H1 (cell line): Measurements from ENCODE around the gene IFNL4. TPM values are rescaled to one million over a fixed set of nuclear protein-coding genes. Genes with fewer than 3 reads are reported as not detected.
A peak's percentile ranks its signal among the peaks of the same experiment; 100 is the strongest.

ENCODE experiments used
- CTCF ChIA-PET: fragments of 300-600 bp; sonication (Branson Sonifier 250); formaldehyde crosslinking; loops from one replicate; lab custom pipeline; 2021; ENCODE audit not compliant: partially characterized antibody; lab: Charles Lee
- POLR2A ChIA-PET: fragments of 300-600 bp; sonication (Branson Sonifier 250); formaldehyde crosslinking; loops from one replicate; lab custom pipeline; 2021; ENCODE audit warnings: inconsistent platforms; ENCODE audit not compliant: partially characterized antibody; lab: Charles Lee
- DNase-seq, 2 experiments: peaks; one replicate each; pipeline versions ENCODE4 v3.0.0 to v3.0.0-alpha.2; 2010 to 2022; ENCODE audit warnings: low spot score in 2 of 2, low read depth in 1 of 2, mixed read lengths in 1 of 2
- FAIRE-seq: peaks from 2 replicates; lab custom pipeline; 2011; peaks lifted over from hg19 to GRCh38; lab: Jason Lieb, UNC
- H2AFZ ChIP-seq: 2 replicates; pipeline ENCODE4 v1.8.1; 2012; ENCODE audit warnings: low read length, inconsistent platforms
- H2AK5ac ChIP-seq: 2 replicates; pipeline ENCODE4 v1.6.1; 2013; ENCODE audit warnings: low read depth, low read length
- H2BK120ac ChIP-seq: replicated peaks from 2 replicates; pipeline ENCODE3; 2013; ENCODE audit warnings: low read depth, low read length, inconsistent platforms
- H2BK12ac ChIP-seq: 2 replicates; pipeline ENCODE4 v1.6.1; 2013; ENCODE audit warnings: low read depth, low read length
- H2BK15ac ChIP-seq: 2 replicates; pipeline ENCODE4 v1.6.1; 2013; ENCODE audit warnings: low read length
- H2BK20ac ChIP-seq: 2 replicates; pipeline ENCODE4 v1.6.1; 2013; ENCODE audit warnings: low read length
- H2BK5ac ChIP-seq: 2 replicates; pipeline ENCODE4 v1.6.1; 2013; ENCODE audit warnings: low read depth, low read length
- H3K14ac ChIP-seq: 2 replicates; pipeline ENCODE4 v1.6.1; 2013; ENCODE audit warnings: inconsistent platforms; ENCODE audit not compliant: insufficient read length
- H3K18ac ChIP-seq: 2 replicates; pipeline ENCODE4 v1.6.1; 2013; ENCODE audit warnings: low read length; ENCODE audit errors: extremely low read depth
- H3K23ac ChIP-seq: 2 replicates; pipeline ENCODE4 v1.6.1; 2013; ENCODE audit warnings: inconsistent platforms; ENCODE audit not compliant: insufficient read length
- H3K23me2 ChIP-seq: 2 replicates; pipeline ENCODE4 v1.6.1; 2013; ENCODE audit warnings: low read depth, low read length
- H3K27ac ChIP-seq: 2 replicates; pipeline ENCODE4 v1.6.1; 2011; ENCODE audit warnings: low read depth, low read length, inconsistent platforms
- H3K27me3 ChIP-seq, 4 experiments: replicated peaks in 1 of 4; 1 replicate in 1 of 4; 2 replicates in 3 of 4; pipeline versions ENCODE4 v1.6.1 to v1.8.1; 2011 to 2013; ENCODE audit warnings: low read length in 3 of 4, mild to moderate bottlenecking in 3 of 4, inconsistent platforms in 2 of 4, mixed read lengths in 2 of 4, moderate library complexity in 1 of 4; ENCODE audit not compliant: control insufficient read depth in 3 of 4, insufficient read depth in 3 of 4; ENCODE audit errors: extremely low read depth in 1 of 4
- H3K36me3 ChIP-seq, 4 experiments: 2 replicates each; pipeline versions ENCODE4 v1.6.1 to v1.8.1; 2011 to 2013; ENCODE audit warnings: mild to moderate bottlenecking in 4 of 4, low read length in 3 of 4, moderate library complexity in 2 of 4, control low read depth in 1 of 4, inconsistent platforms in 1 of 4; ENCODE audit not compliant: insufficient read depth in 4 of 4, control insufficient read depth in 2 of 4
- H3K4ac ChIP-seq: replicated peaks from 2 replicates; pipeline ENCODE3; 2013; ENCODE audit warnings: low read length, low read depth, mixed read lengths, inconsistent platforms; ENCODE audit not compliant: insufficient read length
- H3K4me1 ChIP-seq, 4 experiments: replicated peaks in 1 of 4; 1 replicate in 1 of 4; 2 replicates in 3 of 4; pipeline versions ENCODE4 v1.6.1 to v1.8.1; 2011 to 2013; ENCODE audit warnings: low read length in 3 of 4, inconsistent platforms in 2 of 4, mixed read lengths in 1 of 4; ENCODE audit not compliant: insufficient read depth in 4 of 4, control insufficient read depth in 3 of 4
- H3K4me2 ChIP-seq, 2 experiments: 2 replicates each; pipeline versions ENCODE4 v1.6.1 to v1.8.1; 2011 to 2013; ENCODE audit warnings: low read depth in 2 of 2, low read length in 2 of 2, control low read depth in 1 of 2, inconsistent platforms in 1 of 2, mild to moderate bottlenecking in 1 of 2; ENCODE audit not compliant: insufficient read depth in 1 of 2
- H3K4me3 ChIP-seq, 4 experiments: fragments of 200-600, 300-600 bp in 1 of 4; sonication (generic), shearing (Covaris generic), sonication (Bioruptor Twin) in 1 of 4; 2 replicates each; pipeline versions ENCODE4 v1.5.1 to v1.8.1; 2011 to 2016; ENCODE audit warnings: low read length in 4 of 4, low read depth in 3 of 4, control low read depth in 2 of 4, inconsistent platforms in 2 of 4, mild to moderate bottlenecking in 2 of 4, mixed read lengths in 1 of 4, moderate library complexity in 1 of 4; ENCODE audit not compliant: insufficient read depth in 2 of 4; ENCODE audit errors: extremely low read depth in 1 of 4
- H3K56ac ChIP-seq: replicated peaks from 2 replicates; pipeline ENCODE3; 2013; ENCODE audit warnings: low read depth, mild to moderate bottlenecking, mixed read lengths, low read length, inconsistent platforms; ENCODE audit not compliant: insufficient read length
- H3K79me1 ChIP-seq: 2 replicates; pipeline ENCODE4 v1.6.1; 2013; ENCODE audit warnings: low read depth, low read length, control low read depth
- H3K79me2 ChIP-seq, 2 experiments: 2 replicates each; pipeline versions ENCODE4 v1.6.1 to v1.8.1; 2012 to 2013; ENCODE audit warnings: low read length in 2 of 2, mild to moderate bottlenecking in 2 of 2, inconsistent platforms in 1 of 2; ENCODE audit not compliant: insufficient read depth in 2 of 2, control insufficient read depth in 1 of 2
- H3K9ac ChIP-seq, 4 experiments: replicated peaks in 1 of 4; 1 replicate in 1 of 4; 2 replicates in 3 of 4; pipeline versions ENCODE4 v1.6.1 to v1.8.1; 2011 to 2013; ENCODE audit warnings: low read depth in 3 of 4, low read length in 3 of 4, control low read depth in 2 of 4, mild to moderate bottlenecking in 2 of 4, moderate library complexity in 2 of 4, inconsistent platforms in 1 of 4; ENCODE audit errors: extremely low read depth in 1 of 4
- H3K9me3 ChIP-seq, 2 experiments: 2 replicates each; pipeline versions ENCODE4 v1.6.1 to v1.8.1; 2012 to 2013; ENCODE audit warnings: mild to moderate bottlenecking in 2 of 2, moderate library complexity in 2 of 2, control low read depth in 1 of 2, inconsistent platforms in 1 of 2, low read depth in 1 of 2, low read length in 1 of 2, mixed read lengths in 1 of 2; ENCODE audit not compliant: insufficient read depth in 2 of 2
- H4K20me1 ChIP-seq, 2 experiments: replicated peaks in 1 of 2; 2 replicates each; pipeline versions ENCODE3 to v1.8.1; 2011 to 2013; ENCODE audit warnings: inconsistent platforms in 2 of 2, low read length in 2 of 2, mild to moderate bottlenecking in 1 of 2; ENCODE audit not compliant: insufficient read depth in 2 of 2, control insufficient read depth in 1 of 2
- H4K5ac ChIP-seq: 2 replicates; pipeline ENCODE4 v1.6.1; 2013; ENCODE audit warnings: low read length, low read depth, mixed read lengths, inconsistent platforms; ENCODE audit not compliant: insufficient read length
- H4K8ac ChIP-seq: 2 replicates; pipeline ENCODE4 v1.8.0; 2013; ENCODE audit warnings: mild to moderate bottlenecking, moderate library complexity, low read length, inconsistent platforms; ENCODE audit not compliant: insufficient read depth; ENCODE audit errors: extremely low read depth
- H4K91ac ChIP-seq: replicated peaks from 2 replicates; pipeline ENCODE3; 2013; ENCODE audit warnings: low read length, mixed read lengths, inconsistent platforms; ENCODE audit not compliant: insufficient read length
- CBX8 ChIP-seq: fragments of 300-800, 300-1000 bp; sonication (generic); IDR thresholded peaks from 2 replicates; pipeline ENCODE4 v1.7.1; 2016; ENCODE audit warnings: low read depth, low read length, borderline replicate concordance
- CREB1 ChIP-seq: IDR thresholded peaks from 2 replicates; pipeline ENCODE4 v1.6.1; 2012; ENCODE audit warnings: inconsistent platforms
- GTF2F1 ChIP-seq: IDR thresholded peaks from 2 replicates; pipeline ENCODE4 v1.6.1; 2012; ENCODE audit warnings: low read depth, low read length, improper control_type of control experiment, borderline replicate concordance
- KDM5A ChIP-seq: fragments of 200-600 bp; IDR thresholded peaks from 2 replicates; pipeline ENCODE4 v1.7.1; 2012; ENCODE audit warnings: mild to moderate bottlenecking, low read length, inconsistent platforms, mixed read lengths
- MAFK ChIP-seq: IDR thresholded peaks from 2 replicates; pipeline ENCODE4 v1.6.1; 2012; ENCODE audit warnings: low read depth, mild to moderate bottlenecking, improper control_type of control experiment, low read length
- NANOG ChIP-seq: IDR thresholded peaks from 2 replicates; pipeline ENCODE4 v1.6.1; 2011; ENCODE audit warnings: low read length, low read depth, mild to moderate bottlenecking, inconsistent platforms; ENCODE audit not compliant: insufficient read depth, poor library complexity, severe bottlenecking
- POLR2A ChIP-seq, 2 experiments: IDR thresholded peaks; 1 replicate in 1 of 2; 2 replicates in 1 of 2; pipeline ENCODE4 v1.6.1; 2011; ENCODE audit warnings: low read depth in 2 of 2, low read length in 2 of 2, mild to moderate bottlenecking in 2 of 2; ENCODE audit errors: control extremely low read depth in 1 of 2
- POLR2AphosphoS5 ChIP-seq: IDR thresholded peaks from 2 replicates; pipeline ENCODE4 v1.6.1; 2011; ENCODE audit warnings: low read depth, low read length
- RAD21 ChIP-seq, 2 experiments: IDR thresholded peaks in 1 of 2; conservative IDR thresholded peaks in 1 of 2; 2 replicates each; pipeline ENCODE4 v1.6.1; 2011; ENCODE audit warnings: low read depth in 2 of 2, low read length in 2 of 2, improper control_type of control experiment in 1 of 2, inconsistent platforms in 1 of 2, mild to moderate bottlenecking in 1 of 2, moderate library complexity in 1 of 2
- SAP30 ChIP-seq: fragments of 300-600 bp; sonication (generic); IDR thresholded peaks from 2 replicates; pipeline ENCODE4 v1.7.1; 2012; ENCODE audit warnings: low read length, moderate library complexity, mild to moderate bottlenecking, inconsistent platforms; ENCODE audit not compliant: insufficient read depth, insufficient replicate concordance
- TAF1 ChIP-seq: IDR thresholded peaks from 2 replicates; pipeline ENCODE4 v1.6.1; 2011; ENCODE audit warnings: mild to moderate bottlenecking, low read depth, low read length
- TCF12 ChIP-seq: IDR thresholded peaks from 2 replicates; pipeline ENCODE4 v1.6.1; 2011; ENCODE audit warnings: low read depth, mild to moderate bottlenecking, low read length
- YY1 ChIP-seq: IDR thresholded peaks from 2 replicates; pipeline ENCODE4 v1.6.1; 2011; ENCODE audit warnings: low read depth, mild to moderate bottlenecking, low read length
- WGBS, 2 experiments: shearing (Covaris generic) in 1 of 2; methylation state at CpG; one replicate each; pipeline versions ENCODE4 v1.1.6 to v1.1.7; 2013 to 2015; ENCODE audit warnings: low lambda C conversion rate in 2 of 2, mixed read lengths in 2 of 2, inconsistent platforms in 1 of 2, low coverage in 1 of 2, missing lambda C conversion rate in 1 of 2; ENCODE audit not compliant: insufficient replicate concordance in 2 of 2, insufficient coverage in 1 of 2, insufficient read length in 1 of 2; ENCODE audit errors: extremely low coverage in 1 of 2, missing lambda C conversion rate in 1 of 2; 5-methylcytosine and 5-hydroxymethylcytosine counted together
- polyA plus RNA-seq, 7 experiments: library from polyadenylated mRNA; depleted of rRNA in 3 of 7; stranded (reverse) in 5 of 7; unstranded in 2 of 7; fragments of >200 nt in 5 of 7; fragments of 200-250 nt in 2 of 7; gene quantifications; 1 replicate in 5 of 7; 2 replicates in 1 of 7; 4 replicates in 1 of 7; pipeline versions ENCODE4 v1.2.1 to v1.2.3, GENCODE V29; 2011 to 2013; ENCODE audit warnings: missing spikeins in 2 of 7, mixed read lengths in 2 of 7
- total RNA-seq: library from RNA; stranded (reverse); fragmentation: NEBNext Ultra II Directional; extraction: Animal tissue kit (Norgen Biotek cat#: 25700); gene quantifications from 2 replicates; pipeline ENCODE4 v1.2.1, GENCODE V29; 2021

IFNL4 gene
- total and polyA plus RNA-seq, 2 of the 8 experiments (the other 6 are each of a cell fraction or from before 2014, with no cell fraction given), result not detected

DNA sequence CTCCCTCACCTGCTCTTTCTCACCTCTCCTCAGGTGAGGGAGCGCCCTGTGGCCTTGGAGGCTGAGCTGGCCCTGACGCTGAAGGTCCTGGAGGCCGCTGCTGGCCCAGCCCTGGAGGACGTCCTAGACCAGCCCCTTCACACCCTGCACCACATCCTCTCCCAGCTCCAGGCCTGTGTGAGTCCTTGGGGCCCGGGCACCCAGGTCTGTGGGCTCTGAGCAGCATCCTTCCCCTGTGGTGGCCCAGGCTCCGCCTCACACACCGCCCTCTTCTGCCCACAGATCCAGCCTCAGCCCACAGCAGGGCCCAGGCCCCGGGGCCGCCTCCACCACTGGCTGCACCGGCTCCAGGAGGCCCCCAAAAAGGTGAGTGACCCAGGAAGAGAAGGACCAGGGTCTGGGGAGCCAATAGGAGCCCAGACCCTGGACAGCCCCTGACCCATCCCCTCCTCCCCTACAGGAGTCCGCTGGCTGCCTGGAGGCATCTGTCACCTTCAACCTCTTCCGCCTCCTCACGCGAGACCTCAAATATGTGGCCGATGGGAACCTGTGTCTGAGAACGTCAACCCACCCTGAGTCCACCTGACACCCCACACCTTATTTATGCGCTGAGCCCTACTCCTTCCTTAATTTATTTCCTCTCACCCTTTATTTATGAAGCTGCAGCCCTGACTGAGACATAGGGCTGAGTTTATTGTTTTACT lies 49.4 kb upstream of the IFNL4 start:
- H3K18ac ChIP-seq, result no peak overlapping the region
- H3K4me1 ChIP-seq, result peaks cover 0 to 2% (median 0%) of the 10 kb centered on the region in 4 experiments; a peak in 2 of 7 replicates
- DNase-seq, result no peak
- no peak overlapping the region for H3K27ac ChIP-seq
- no peaks in the 10 kb centered on the region for H3K79me2 ChIP-seq
- POLR2A ChIA-PET, result no interaction called here
- no peak for FAIRE-seq
- no peak overlapping the region for H4K5ac ChIP-seq
- H2BK15ac ChIP-seq, result no peak overlapping the region
- peak overlapping the region; percentile 45 for H4K8ac ChIP-seq
- no peak overlapping the region for H3K4ac ChIP-seq
- no peak overlapping the region for H2BK12ac ChIP-seq
- H3K4me2 ChIP-seq, result no peak overlapping the region
- WGBS, 2 experiments, result 92% methylated on average over 17 of the region's 17 CpGs; no CpG with 5 or more reads in 1 of the 2 experiments
- H3K36me3 ChIP-seq, result no peaks in the 10 kb centered on the region
- no peaks in the 10 kb centered on the region for H3K79me1 ChIP-seq
- no peak overlapping the region for H3K4me3 ChIP-seq
- CTCF ChIA-PET, result interaction anchor here (0.7 kb wide), 1 partner anchor 81 kb away, joined by 3 read pairs; no protein-coding TSS in a partner anchor
- H3K23ac ChIP-seq, result no peak overlapping the region
- H4K20me1 ChIP-seq, result peaks cover 0 to 3% of the 10 kb centered on the region in 2 experiments
- 0 out of 2 replicates have a peak overlapping the region, but pooled peaks have one; percentile 7 for H2BK20ac ChIP-seq
- H3K14ac ChIP-seq, result no peak overlapping the region
- no peaks in the 10 kb centered on the region for H3K27me3 ChIP-seq
- no peak overlapping the region for H2BK120ac ChIP-seq
- no peaks in the 10 kb centered on the region for H3K9me3 ChIP-seq
- H2AK5ac ChIP-seq, result no peak overlapping the region
- H2AFZ ChIP-seq, result no peak overlapping the region; the same call in 1 of the 2 replicates
- H4K91ac ChIP-seq, result no peak overlapping the region
- no peak overlapping the region for H2BK5ac ChIP-seq
- no peak overlapping the region for H3K9ac ChIP-seq
- H3K23me2 ChIP-seq, result peaks cover 2% of the 10 kb centered on the region; the same call in 1 of the 2 replicates
- H3K56ac ChIP-seq, result no peak overlapping the region
- TF ChIP-seq SAP30 (no peak), TAF1 (no peak), KDM5A (no peak), YY1 (no peak), MAFK (no peak), CREB1 (no peak), RAD21 (IDR thresholded peaks at IDR 0.05 in 1 of 2, conservative IDR thresholded peaks at IDR 0.05 in 1 of 2; ENCODE audit: low read depth in 2 of 2, low read length in 2 of 2) (no peak), POLR2A (IDR thresholded peaks at IDR 0.05; ENCODE audit: control extremely low read depth in 1 of 2, low read depth in 2 of 2, low read length in 2 of 2) (no peak), CBX8 (no peak), NANOG (no peak), GTF2F1 (no peak), TCF12 (no peak), POLR2AphosphoS5 (no peak)
